ENCODE results near the gene MRFAP1L1. TPM values are rescaled to one million over a fixed set of nuclear protein-coding genes. Genes with fewer than 3 reads are reported as not detected.

MRFAP1L1 gene
- total and polyA plus RNA-seq, 7 donors = 40.7 to 82.8 (median 53.5) TPM

DNA sequence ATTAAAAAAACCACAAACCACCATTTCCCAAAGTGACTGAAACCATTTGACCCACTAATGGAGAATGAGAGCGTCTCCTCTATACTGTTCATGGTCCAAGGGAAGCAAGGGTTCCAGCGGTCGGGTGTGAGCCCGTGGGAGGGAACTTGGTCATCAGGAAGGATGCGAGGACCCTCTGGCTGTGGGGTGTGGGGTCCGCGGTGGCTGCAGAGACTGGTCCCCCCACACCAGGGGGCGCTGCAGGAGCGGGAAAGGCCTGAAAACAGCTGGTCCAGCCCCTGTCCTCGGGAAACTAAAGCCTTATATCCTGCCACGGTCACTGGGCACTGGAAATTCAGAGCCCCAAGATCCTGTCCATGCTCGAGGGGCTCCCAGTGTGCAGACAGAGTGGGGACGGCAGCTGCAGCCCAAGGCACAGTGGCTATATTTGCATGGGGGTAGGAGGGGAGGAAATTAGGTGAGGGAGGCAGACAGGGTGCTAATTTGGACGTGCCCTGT is 10.6 kb upstream of the MRFAP1L1 start:
- intact Hi-C loops (cut with DNase I) = loop anchor here (1.0 kb wide), 1 partner anchor 154 kb away; no protein-coding TSS in a partner anchor
- Histone ChIP-seq H3K4me1 (peaks cover 0 to 32% (median 28%) of the 10 kb centered on the region in 4 donors), H3K4me3 (no peak overlapping the region), H3K36me3 (no peaks in the 10 kb centered on the region), H3K9me3 (no peaks in the 10 kb centered on the region), H3K27ac (no peak overlapping the region), H3K27me3 (no peaks in the 10 kb centered on the region)
- 4% methylated on average over 14 of the region's 14 CpGs for WGBS, 2 donors
- TF ChIP-seq POLR2AphosphoS5 (IDR thresholded peaks at IDR 0.05) = no peak
- no peak for TF ChIP-seq POLR2A (IDR thresholded peaks at IDR 0.05)
- TF ChIP-seq, protein P1, sequence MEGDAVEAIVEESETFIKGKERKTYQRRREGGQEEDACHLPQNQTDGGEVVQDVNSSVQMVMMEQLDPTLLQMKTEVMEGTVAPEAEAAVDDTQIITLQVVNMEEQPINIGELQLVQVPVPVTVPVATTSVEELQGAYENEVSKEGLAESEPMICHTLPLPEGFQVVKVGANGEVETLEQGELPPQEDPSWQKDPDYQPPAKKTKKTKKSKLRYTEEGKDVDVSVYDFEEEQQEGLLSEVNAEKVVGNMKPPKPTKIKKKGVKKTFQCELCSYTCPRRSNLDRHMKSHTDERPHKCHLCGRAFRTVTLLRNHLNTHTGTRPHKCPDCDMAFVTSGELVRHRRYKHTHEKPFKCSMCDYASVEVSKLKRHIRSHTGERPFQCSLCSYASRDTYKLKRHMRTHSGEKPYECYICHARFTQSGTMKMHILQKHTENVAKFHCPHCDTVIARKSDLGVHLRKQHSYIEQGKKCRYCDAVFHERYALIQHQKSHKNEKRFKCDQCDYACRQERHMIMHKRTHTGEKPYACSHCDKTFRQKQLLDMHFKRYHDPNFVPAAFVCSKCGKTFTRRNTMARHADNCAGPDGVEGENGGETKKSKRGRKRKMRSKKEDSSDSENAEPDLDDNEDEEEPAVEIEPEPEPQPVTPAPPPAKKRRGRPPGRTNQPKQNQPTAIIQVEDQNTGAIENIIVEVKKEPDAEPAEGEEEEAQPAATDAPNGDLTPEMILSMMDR (IDR thresholded peaks at IDR 0.05) = peak; percentile 91 to 95 (median 92)
- TF ChIP-seq EP300 (IDR thresholded peaks at IDR 0.05) = no peak
- peak; percentile 88 for DNase-seq

DNA sequence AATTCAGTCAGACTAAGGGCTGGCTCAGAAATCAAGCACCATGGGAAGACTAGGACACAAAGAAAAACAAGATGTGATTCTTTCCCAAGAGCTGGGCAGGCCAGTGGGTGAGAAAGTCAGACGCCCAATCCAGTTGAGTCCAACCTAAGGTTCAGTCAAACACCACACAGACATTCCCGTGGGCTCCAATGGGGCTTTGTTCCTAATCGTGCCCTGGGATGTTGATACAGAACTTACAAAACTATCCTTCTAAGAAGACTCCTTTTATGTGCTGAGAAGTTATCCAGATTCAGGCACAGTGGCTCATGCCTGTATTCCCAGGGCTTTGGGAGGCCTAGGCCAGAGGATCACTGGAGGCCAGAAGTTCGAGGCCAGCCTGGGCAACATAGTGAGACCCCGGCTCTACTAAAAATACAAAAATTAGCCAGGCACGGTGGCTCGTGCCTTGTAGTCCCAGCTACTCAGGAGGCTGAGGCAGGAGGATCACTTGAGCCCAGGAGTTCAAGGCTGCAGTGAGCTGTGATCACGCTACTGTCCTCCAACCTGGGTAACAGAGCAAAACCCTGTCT is 10.0 kb upstream of the MRFAP1L1 start:
- Histone ChIP-seq H3K9me3 (no peaks in the 10 kb centered on the region), H3K27me3 (no peaks in the 10 kb centered on the region), H3K4me1 (peaks cover 0 to 34% (median 28%) of the 10 kb centered on the region in 4 donors), H3K4me3 (no peak overlapping the region), H3K36me3 (no peaks in the 10 kb centered on the region), H3K27ac (no peak overlapping the region)
- intact Hi-C loops (cut with DNase I) = loop anchor here (1.0 to 10.0 kb wide), 5 partner anchors 147 to 351 kb away; partner anchors contain the start of gene TADA2B
- no peak for DNase-seq
- TF ChIP-seq POLR2AphosphoS5 (IDR thresholded peaks at IDR 0.05) (no peak), EP300 (IDR thresholded peaks at IDR 0.05) (no peak), POLR2A (IDR thresholded peaks at IDR 0.05) (no peak)
- TF ChIP-seq, protein P1 (IDR thresholded peaks at IDR 0.05) = no peak
- 54 to 80% methylated on average over 8 of the region's 8 CpGs for WGBS, 2 donors

DNA sequence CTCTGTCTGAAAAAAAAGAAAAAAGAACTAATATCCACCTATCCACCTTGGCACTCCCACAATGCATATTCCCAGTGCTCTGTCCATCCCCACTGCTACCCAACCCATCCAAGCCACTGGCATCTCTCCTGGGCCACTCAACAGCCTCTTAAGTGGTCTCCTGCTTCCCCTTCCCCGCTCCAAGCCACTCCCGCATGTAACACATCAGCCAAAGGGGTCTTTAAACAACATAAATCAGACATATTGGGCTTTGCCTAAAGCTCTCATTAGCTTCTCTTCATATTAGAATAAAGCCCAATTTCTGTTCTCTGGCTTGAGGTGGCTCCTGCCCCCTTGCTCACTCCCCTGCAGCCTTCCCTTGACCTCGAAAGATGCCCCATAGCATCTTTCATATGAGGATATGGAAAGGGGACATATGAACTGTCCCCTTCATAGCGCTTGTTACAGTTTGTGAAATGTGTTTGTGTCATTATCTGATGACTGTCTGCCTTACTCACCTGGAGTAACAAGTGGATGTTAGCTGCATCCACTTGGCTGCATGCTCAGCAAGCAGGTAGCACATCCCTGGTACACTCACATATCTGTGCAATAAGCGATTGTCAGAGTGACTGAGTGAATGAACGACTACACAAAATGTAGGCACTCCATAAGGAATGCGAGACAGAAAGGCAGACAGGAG is 9.4 kb upstream of the MRFAP1L1 start:
- no peaks in the 10 kb centered on the region for H3K9me3 ChIP-seq
- TF ChIP-seq POLR2A (IDR thresholded peaks at IDR 0.05) (no peak), EP300 (IDR thresholded peaks at IDR 0.05) (no peak), POLR2AphosphoS5 (IDR thresholded peaks at IDR 0.05) (no peak)
- TF ChIP-seq, protein P1 (IDR thresholded peaks at IDR 0.05) = no peak
- H3K4me1 ChIP-seq = peaks cover 0 to 34% (median 28%) of the 10 kb centered on the region in 4 donors
- H3K4me3 ChIP-seq = no peak overlapping the region
- 84 to 88% methylated on average over 7 of the region's 7 CpGs for WGBS, 2 donors
- H3K27me3 ChIP-seq = no peaks in the 10 kb centered on the region
- H3K36me3 ChIP-seq = no peaks in the 10 kb centered on the region
- intact Hi-C loops (cut with DNase I) = loop anchor here (2.0 to 10.0 kb wide), 4 partner anchors 147 to 352 kb away; partner anchors contain the start of gene TADA2B
- no peak for DNase-seq
- H3K27ac ChIP-seq = no peak overlapping the region

DNA sequence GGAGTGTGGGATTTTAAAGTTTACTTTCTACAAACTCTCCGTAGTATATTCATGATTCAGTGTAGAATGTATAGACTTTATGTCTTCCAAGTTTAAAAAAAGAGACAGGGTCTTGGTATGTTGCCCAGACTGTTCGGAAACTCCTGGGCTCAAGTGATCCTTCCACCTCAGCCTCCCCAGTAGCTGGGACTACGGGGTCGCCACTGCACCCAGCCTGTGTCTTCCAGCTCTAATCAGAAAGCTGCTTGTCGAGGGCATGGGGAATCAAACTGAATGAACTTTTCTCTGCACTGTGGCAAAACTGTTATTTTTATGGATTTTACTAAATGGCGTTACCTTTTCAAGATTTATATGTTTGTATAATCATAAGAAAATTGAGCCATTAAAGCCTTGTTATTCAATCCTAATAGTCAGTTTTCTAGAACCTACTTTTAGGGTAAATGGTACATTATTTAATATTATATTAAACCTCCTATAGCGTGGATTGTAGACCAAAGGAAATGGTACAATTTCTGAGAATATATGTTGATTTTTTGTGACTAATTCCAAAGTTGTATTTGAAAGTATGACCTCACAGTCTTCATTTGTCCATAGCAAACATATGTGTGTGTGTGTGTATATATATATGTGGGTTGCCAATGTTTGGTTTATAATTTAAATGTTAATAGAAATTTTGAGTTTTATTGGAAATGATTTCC is 7.4 kb upstream of the MRFAP1L1 start:
- Histone ChIP-seq H3K27me3 (no peaks in the 10 kb centered on the region), H3K36me3 (no peaks in the 10 kb centered on the region), H3K27ac (peak overlapping the region; percentile 88 to 94 (median 92)), H3K9me3 (no peaks in the 10 kb centered on the region), H3K4me3 (peak overlapping the region; percentile 61 to 81 (median 70)), H3K4me1 (peaks cover 0 to 34% (median 28%) of the 10 kb centered on the region in 4 donors)
- TF ChIP-seq EP300 (IDR thresholded peaks at IDR 0.05) (no peak), POLR2AphosphoS5 (IDR thresholded peaks at IDR 0.05) (no peak), POLR2A (IDR thresholded peaks at IDR 0.05) (no peak)
- TF ChIP-seq, protein P1 (IDR thresholded peaks at IDR 0.05) = no peak
- intact Hi-C loops (cut with DNase I) = loop anchor here (1.0 to 10.0 kb wide), 5 partner anchors 65 to 328 kb away; partner anchors contain the start of genes KIAA0232, MRFAP1 and TADA2B
- DNase-seq = no peak
- 11 to 35% methylated on average over 7 of the region's 7 CpGs for WGBS, 2 donors

All from sigmoid colon (tissue), 7 donors.